Mammary epithelial cell (primary cell): ENCODE measurements around the gene BORCS8.

Experiments used
- EZH2 ChIP-seq: IDR thresholded peaks from 2 replicates; pipeline ENCODE4 v1.6.1; 2012; ENCODE audit warnings: low read length, inconsistent platforms, borderline replicate concordance
- TF ChIP-seq, protein P1 (sequence below), 2 donors: IDR thresholded peaks in 1 of 2; conservative IDR thresholded peaks in 1 of 2; 2 replicates each; pipeline ENCODE4 v1.5.1; 2011 to 2012; ENCODE audit warnings: inconsistent platforms in 2 of 2, low read length in 2 of 2, mild to moderate bottlenecking in 2 of 2, control low read depth in 1 of 2, low read depth in 1 of 2; ENCODE audit not compliant: insufficient read depth in 1 of 2; ENCODE audit errors: extremely low read depth in 1 of 2

- TF ChIP-seq, protein P1, sequence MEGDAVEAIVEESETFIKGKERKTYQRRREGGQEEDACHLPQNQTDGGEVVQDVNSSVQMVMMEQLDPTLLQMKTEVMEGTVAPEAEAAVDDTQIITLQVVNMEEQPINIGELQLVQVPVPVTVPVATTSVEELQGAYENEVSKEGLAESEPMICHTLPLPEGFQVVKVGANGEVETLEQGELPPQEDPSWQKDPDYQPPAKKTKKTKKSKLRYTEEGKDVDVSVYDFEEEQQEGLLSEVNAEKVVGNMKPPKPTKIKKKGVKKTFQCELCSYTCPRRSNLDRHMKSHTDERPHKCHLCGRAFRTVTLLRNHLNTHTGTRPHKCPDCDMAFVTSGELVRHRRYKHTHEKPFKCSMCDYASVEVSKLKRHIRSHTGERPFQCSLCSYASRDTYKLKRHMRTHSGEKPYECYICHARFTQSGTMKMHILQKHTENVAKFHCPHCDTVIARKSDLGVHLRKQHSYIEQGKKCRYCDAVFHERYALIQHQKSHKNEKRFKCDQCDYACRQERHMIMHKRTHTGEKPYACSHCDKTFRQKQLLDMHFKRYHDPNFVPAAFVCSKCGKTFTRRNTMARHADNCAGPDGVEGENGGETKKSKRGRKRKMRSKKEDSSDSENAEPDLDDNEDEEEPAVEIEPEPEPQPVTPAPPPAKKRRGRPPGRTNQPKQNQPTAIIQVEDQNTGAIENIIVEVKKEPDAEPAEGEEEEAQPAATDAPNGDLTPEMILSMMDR (conservative IDR thresholded peaks at IDR 0.05 in 1 of 2, IDR thresholded peaks at IDR 0.05 in 1 of 2; ENCODE audit: extremely low read depth in 1 of 2, insufficient read depth in 1 of 2, low read depth in 1 of 2, low read length in 2 of 2): no peak
- TF ChIP-seq EZH2: no peak
These were observed 44.2 kb upstream of the BORCS8 start for GRCh38 chr19:19236173-19236572.
